ENCODE measurements around the gene DBN1.
A peak's percentile ranks its signal among the peaks of the same experiment; 100 is the strongest.

DBN1 gene

GRCh38 chr5:177472460-177473442 is 683 bp downstream of the DBN1 start:
- no peak for DNase-seq (ENCODE audit: low read depth)

DNA sequence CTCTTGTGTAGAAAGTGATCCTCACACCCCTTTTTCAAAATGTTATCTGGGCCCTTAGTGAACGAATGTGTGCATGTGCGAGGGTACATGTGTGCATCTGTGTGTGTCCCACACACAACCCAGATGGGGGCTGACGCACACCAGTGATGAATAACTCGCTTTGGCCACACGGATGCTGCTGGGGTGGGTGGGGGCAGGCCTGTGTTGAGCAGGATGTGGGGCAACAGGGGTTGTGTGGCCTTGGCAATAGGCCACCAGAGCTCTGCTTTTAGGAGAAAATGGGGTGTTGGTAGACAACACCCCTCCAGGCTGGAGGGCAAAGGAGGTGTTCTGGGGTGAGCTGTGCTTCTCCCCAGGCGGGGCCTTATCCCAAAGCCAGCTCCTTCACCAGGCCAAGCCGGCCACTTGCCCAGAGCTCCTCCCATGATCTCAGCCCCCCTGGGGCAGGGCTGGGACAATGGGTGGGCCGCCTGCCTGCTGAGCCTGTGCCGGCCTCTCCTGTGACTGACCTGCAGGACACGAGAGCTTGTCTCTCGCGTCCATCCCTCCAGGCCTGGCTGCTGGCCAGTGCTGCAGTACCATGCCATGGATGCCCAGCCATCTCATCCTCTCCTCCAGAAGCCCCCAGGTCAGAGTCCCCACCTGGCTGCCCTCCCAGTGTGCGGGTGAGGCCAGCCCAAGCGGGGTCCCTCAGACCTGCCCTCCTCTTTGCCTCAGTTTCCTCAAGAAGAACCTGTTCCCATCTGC is 1.7 kb downstream of the DBN1 start:
- DNase-seq (ENCODE audit: low read depth) = no peak

- no peak for DNase-seq (ENCODE audit: low read depth)
Measured at GRCh38 chr5:177470759-177471536, 2.5 kb downstream of the DBN1 start.

DNA sequence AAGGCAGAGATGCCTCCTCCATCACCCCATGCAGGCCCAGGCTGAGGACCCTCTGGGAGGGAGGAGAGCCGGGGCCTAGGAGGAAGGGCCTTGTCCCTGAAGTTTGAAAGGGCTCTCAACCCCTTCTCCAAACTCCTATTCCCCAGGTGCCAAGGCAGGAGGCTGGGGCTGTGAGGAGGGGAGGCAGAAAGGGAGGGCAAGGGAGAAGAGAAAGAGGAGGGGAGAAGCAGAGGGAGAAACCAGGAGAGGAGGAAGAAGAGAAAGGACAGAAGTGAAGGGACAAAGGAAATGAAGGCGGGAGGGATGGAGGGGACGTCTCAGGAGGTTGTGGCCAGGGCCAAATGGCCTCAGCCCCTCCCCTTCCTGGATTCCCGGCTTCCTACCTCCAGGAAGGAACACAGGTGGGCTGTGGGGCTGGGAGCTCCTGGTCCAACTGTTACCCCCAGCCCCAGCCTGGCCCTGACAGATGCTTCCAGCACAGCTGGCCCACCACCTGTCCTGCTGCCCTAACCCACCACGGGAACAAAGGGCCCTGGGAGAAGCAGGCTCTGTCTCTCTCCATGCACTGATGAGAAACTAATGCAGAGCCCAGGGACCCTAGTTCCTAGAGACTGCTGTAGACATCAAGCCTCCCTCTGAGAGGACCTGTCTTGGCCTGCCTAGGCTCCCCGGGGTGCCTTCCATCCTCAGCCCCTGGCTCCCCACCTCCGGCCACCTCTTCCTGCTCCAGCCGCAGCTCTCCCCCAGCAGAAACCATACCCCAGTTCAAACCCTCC is 3.5 kb downstream of the DBN1 start:
- no peak for DNase-seq (ENCODE audit: low read depth)

- DNase-seq (ENCODE audit: low read depth) = no peak
Measured at GRCh38 chr5:177468685-177469628, 4.5 kb downstream of the DBN1 start.

GRCh38 chr5:177468329-177468684 is 5.1 kb downstream of the DBN1 start:
- DNase-seq (ENCODE audit: low read depth) = no peak

DNA sequence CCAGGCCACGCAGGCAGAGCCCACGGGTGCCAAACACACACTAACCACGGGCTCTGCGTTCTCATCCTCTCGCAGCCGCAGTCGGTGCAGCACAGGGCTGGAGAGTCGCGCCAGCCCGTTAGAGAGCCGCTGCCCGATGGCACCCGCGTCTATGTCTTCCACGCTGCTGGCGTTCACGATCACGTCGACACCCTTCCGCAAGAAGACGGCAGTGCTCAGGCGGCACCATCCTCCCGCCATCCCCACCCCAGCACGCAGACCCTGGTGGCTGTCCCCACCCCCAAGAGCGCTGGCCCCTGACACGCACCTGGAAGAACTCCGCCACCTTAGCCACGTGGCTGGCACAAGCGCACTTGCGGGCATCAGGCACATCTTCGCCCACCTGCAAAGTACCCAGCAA is 6.0 kb downstream of the DBN1 start:
- DNase-seq (ENCODE audit: low read depth) = no peak

DNA sequence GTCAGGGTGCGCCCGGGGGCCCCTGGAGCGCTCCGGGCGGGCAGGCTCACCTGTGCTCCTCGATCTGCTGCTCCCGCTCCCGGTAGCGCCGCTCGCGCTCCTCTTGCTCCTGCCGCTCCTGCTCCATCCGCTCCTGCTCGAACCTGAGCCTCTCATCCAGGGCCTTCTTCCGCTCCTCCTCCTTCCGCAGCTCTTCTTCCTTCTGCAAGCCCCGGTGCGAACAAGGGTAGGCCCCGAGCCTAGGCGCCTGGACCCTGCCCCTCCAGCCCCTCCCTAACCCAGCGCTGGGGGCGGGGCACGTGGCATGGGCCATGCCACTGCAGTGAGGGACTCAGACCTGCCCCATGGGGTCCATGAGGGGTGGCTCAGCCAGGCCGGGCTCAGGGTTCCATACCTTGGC is 6.6 kb downstream of the DBN1 start:
- DNase-seq (ENCODE audit: low read depth) = no peak

- no peak for DNase-seq (ENCODE audit: low read depth)
Measured at GRCh38 chr5:177465044-177465443, 8.4 kb downstream of the DBN1 start.

- no peak for DNase-seq (ENCODE audit: low read depth)
Measured at GRCh38 chr5:177462021-177462670, 11.3 kb downstream of the DBN1 start.

GRCh38 chr5:177459819-177460628 is 13.4 kb downstream of the DBN1 start:
- no peak for DNase-seq (ENCODE audit: low read depth)

GRCh38 chr5:177459357-177459756 is 14.1 kb downstream of the DBN1 start:
- DNase-seq (ENCODE audit: low read depth) = no peak

- no peak for DNase-seq (ENCODE audit: low read depth)
Measured at GRCh38 chr5:177458912-177459350, 14.5 kb downstream of the DBN1 start.

DNA sequence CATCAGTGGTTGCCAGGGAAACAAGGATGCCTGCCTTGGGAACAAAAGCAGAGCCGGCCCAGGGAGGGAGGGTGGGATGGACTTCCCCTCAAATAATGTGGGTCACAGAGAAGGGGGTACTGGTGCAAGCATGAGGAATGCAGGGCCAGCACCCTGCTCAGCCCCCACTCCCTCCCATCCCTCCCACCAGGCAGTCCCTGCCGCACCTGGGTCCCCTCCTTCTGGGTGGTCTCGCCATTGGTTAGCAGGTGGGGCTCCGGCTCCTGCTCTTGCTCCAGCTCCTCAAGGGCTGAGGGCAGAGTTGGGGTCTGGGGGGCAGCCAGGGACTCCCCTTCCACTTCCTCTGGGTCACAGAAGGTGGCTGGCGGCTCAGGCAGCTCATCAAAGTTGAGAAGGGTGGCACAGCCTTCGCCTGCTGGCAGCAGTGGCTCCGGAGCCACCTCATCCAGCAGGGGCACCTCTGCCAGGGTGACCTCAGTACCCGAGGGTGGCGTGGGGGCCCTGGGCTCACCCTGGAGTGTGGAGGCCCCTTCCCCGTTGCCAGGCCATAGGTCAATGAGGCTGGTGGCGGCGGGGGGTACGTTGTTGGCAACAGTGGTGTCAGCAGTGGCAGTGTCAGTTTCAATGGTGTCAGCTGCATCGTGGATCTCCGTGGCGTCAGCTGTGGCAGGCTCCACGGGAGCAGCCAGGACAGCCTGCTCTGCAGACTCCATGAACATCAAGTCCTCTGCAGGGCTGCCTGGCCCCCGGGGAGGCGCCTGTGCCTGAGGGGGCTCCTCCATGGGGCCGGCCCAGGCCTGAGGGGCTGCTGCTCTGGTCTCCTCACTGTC is 15.4 kb downstream of the DBN1 start:
- DNase-seq (ENCODE audit: low read depth) = no peak

GRCh38 chr5:177456976-177457851 is 16.2 kb downstream of the DBN1 start:
- DNase-seq (ENCODE audit: low read depth) = peak; percentile 82

DNA sequence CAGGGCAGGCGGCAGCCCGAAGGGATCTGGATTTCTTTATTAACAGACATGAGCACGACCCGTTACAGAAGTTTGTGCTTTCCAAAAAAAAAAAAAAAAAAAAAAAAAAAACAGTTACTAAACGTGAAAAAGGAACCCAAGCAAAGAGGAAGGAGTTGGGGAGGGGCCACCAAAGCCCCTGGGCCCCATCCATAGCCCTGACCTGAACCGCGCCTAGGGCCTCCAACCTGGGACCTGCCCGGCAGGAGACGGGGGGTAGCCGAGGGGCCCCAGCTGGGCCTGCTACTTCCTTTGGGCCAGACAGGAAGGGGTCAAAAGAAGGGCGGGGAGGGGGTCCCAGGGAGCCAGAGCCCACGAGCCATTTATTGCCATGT is 16.9 kb downstream of the DBN1 start:
- no peak for DNase-seq (ENCODE audit: low read depth)
